ENCODE results near the gene MB.
A peak's percentile ranks its signal among the peaks of the same experiment; 100 is the strongest.
"Not testable (repeated sequence)": the region's sequence is repeated elsewhere in the genome, so short reads cannot be mapped to it uniquely, and the experiment has no call there.

Gene MB

DNA sequence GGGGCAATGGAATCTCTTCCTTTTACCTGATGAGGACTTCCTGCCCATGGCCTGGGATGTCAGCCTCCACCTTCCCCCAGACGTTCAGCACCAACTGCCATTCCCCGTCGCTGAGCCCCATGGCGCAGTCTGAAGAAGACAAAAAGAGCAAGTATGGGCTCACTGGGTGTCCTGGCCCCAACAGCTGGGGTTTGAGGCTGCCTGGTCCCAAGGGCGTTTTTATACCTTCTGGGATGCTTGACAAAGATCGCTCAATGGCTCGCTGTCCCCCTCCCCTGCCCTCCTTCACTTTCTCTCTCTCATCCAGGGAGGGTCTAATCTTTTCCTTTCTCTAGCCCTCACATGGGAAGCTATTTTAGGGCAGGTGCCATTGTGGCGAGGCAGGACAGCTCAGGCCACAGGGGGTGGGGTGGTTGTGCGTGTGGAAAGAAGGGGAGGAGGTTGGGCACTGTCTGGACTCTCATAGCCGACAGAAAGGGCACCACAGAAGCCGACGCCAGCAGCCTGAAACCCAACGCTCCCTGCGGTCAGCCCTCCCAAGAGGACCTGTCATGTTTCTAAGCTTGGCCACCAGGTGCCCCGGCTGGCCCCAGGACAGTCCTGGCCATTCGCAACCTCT is at the start of gene MB:
Gene MB, minus strand, starts transcription at position 193 of the 619 bp plus-strand sequence. Its CDS starts 72 bp downstream, at position 121.
- no peak for DNase-seq (ENCODE audit: low read depth, low spot score)

DNA sequence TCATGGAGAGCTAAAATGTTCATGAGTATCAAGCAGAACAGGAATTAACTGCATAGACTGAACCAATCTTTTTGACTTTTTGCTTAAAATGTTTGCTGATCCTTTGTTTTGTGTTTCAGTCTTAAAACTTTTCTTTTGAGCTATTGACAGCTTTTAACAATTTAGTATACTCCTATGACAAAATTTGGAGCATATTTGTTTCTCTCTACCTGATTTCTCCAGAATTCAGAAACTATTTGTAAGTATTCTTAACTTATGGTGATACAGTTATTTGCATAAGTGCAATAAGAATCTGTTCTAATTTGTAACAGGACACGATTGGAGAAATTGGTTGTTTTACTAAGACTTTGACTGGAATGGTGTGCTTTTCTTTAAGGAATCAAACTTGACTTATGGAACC is 49.6 kb upstream of the MB start:
- DNase-seq (ENCODE audit: low read depth, low spot score): not testable (repeated sequence)

DNA sequence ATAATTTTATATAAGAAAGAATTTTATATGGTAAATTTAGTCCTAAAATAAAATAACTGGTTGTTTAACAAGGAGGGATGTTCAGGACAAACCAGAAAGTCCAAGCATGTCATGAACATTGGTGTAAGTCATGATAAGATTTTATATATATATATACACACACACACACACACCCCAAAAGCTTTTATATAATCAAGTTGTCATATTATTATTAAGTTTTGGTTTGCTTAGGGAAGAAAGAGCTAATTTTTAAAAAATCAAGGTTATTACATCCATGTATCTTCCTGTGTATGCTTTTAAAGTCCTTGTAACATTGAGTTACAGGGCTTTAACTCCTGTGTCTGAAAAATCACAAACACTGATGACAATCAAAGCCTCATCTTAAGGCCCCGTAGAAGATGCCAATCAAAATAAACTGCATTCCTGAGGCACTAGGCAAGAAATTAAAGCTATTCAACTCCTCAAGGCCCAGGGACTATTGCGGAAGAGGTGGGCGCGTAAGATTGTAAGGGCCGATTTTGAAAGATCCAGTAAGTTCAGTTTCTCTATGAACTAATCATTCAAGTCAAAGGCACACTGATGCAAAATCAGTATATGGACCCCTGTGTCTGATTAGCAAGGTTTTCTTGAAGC is 47.9 kb upstream of the MB start:
- DNase-seq (ENCODE audit: low read depth, low spot score): no peak

DNA sequence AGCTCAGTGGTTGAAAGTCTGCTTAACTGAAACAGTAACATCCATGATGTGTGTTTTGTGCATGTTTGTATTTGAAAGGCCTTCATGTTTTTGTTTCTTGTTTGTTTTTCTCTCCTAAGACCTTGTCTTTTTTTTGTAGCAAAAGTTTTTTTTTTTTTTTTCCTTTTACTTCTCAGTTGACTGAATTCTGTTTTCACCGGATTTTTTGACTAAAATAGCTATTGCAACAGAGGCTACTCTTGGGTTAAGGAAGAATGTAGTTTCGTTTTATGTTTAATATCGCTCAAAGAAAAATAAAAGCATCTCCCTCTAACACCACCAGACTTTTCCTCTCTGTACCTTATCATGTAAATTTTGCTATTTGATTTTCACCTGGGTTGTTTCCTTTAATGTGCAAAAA is 46.2 kb upstream of the MB start:
- DNase-seq (ENCODE audit: low read depth, low spot score): no peak

DNA sequence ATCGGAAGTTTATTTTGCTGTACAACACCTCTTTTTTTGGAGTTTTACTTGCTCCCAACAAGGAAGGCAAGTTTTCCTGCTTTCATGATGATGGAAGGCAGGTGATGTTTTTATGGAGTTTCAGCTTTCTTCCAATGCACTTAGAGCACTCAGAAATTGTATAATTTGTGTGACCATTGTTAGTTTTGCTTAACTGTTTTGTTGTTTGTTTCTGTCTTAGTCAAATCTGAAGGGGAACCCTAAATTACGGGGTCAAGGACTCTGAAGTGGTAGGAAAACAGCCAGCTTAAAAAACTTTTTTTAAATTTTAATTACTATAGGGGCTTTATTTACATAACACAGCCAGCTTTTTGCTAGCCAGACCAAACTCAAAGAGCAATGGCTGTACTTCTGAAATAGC is 45.8 kb upstream of the MB start:
- no peak for DNase-seq (ENCODE audit: low read depth, low spot score)

DNA sequence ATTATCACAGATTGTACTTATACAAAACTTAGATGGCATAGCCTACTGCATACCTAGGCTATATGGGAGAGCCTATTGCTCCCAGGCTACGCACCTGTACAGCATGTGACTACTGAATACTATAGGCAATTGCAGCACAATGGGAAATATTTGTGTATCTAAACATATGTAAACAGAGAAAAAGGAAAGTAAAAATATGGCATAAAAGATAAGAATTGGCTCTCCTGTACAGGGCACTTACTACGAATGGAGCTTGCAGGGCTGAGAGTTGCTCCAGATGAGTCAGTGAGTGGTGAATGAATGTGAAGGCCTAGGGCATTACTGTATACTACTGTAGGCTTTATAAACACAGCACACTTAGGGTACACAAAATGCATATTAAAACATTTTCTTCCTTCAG is 44.3 kb upstream of the MB start:
- no peak for DNase-seq (ENCODE audit: low read depth, low spot score)

DNA sequence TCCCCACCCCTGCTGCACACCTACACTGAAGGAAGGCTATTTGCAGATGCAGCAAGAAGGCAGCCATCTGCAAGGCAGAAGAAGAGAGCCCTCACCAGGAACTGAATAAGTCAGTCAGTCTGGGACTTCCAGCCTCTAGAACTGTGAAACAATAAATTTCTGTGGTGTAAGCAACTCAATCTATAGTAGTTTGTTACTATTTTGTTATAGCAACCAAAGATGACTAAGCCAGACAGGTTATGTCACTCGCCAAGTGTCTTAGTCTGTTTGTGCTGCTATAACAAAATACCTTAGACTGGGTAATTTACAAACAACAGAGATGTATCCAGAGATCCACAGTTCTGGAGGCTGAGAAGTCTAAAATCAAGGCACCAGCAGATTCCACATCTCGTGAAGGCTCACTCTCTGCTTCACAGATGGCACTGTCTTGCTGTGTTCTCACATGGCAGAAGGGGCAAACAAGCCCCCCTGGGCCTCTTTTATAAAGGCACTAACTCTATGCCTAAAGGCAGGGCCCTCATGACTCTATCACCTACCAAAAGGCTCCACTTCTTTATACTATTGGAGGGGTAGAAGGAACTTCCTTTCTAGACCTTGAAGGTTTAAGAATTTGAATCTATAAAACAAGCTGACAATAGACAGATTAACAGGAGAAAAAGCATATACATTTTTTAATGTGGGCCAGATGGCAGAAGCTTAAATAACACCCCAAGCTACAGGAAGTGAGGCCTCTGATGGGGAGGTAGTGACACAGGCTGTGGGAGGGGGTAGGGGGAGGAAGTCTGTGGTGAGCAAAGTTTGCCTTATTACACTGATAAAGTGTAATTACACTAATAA is 43.4 kb upstream of the MB start:
- no peak for DNase-seq (ENCODE audit: low read depth, low spot score)

DNA sequence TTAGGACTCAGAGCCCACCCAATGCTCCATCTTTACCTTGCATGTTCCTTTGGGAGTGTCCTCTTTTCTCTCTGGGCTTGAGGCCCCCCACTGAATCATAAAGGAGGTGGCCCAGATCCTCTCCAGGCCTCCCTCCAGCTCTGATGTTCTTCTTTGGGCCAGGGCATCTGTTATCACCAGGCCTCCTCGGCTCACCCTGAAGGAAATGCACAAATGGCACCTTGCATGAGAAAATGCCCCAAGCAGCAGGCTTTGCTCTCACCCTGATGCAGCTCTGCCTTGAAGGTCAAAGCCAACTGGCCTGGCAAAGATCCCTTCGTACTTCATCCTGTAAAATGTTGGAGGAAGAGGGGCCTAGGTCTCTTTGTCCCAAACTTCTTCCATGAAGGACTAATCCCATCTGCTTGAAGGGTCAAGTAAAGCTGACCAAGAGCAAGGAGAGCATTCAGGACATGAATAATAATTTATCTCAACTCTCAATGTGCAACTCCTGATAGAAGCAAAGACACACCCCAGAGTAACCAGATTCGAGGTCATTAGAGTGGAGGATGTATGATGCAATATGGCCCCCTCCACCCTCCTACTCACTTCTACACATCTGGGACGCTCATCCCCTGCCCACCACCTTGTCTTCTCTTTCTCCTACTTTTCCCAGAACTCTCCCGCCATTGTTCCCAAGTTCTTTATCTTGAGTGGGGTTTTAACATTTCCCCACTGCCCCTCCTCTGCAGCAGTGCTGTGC is 40.6 kb upstream of the MB start:
- DNase-seq (ENCODE audit: low read depth, low spot score): no peak

DNA sequence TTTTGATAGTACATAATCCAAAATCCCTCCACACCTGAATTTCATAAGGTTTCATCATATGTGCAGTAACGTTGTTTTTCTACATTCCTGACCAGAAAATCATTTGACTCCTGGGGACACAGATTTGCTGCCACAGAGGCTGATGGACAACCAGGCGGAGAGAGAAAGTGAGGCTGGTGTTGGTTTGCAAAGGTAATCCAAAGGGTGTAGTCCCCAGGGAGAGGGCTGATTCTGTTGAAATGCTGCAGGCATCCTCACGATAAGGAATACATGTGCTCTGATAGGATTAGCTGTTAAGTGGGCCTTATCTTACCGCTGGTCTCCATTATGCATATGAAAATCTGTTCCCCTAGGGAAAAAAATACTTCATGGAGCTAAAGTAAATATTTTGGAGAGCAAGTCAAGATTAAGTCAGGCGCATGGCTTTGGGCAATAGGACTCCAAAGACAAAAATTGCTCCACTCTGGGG is 39.2 kb upstream of the MB start:
- DNase-seq (ENCODE audit: low read depth, low spot score): no peak

DNA sequence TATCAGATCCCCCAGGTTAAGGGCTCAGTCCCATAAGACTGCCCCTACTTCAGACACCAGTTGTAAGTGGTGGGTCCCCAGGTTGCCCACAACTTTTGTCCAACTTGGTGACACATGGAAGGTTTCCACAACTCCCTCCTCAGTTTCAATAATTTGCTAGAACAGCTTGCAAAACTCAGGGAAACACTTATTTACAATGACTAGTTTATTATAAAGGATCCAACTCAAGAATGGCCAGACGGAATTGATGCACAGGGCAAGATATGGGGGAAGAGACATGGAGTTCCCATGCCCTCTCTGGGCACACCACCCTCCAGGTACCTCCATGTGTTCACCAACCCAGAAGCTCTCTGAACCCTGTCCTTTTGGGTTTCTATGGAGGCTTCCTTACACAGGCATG is 36.7 kb upstream of the MB start:
- DNase-seq (ENCODE audit: low read depth, low spot score): no peak

DNA sequence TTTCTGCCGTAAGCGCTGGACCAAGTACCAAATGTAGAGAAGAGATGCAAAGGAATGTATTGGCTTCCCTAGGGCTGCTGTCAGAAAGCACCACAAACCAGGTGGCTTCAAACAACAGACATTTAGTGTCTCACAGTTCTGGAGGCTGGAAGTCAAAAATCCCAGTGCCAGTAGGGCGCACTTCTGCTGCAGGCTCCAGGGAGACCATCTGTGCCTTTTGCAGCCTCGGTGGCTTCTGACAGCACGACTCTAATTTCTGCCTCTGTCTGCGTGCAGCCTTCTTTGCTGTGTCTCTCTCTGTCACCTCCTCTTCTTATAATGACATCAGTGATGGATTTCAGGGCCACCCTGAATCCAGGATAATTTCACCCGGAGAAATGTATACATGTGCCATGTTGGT is 34.0 kb upstream of the MB start:
- DNase-seq (ENCODE audit: low read depth, low spot score): no peak

DNA sequence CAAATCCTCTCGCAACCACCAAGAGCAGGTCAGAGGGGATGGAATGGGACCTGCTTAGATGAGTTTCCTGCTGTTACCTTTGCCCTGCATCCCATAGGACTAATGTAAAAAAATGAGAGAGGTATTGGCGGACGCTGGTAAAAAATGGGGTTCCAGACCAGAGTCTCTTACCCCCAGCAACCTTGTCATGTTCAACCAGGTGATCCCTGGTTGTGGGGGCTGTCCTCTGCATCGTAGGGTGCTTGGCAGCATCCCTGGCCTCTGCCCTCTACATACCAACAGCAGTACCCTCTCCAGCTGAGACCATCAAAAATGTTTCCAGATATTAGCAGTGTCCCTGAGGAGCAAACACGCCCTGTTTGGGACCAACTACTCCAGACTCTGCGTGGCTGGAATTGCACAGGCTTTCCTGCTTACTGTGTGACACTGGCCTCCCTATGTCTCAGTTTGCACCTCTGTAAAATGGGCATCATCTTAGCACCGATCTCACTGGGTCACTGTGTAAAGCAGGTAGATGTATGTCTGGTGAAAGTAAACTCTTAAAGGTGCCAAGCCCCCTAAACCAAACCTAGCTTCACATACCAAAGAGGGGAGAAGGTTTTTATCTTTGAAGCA is 32.6 kb upstream of the MB start:
- DNase-seq (ENCODE audit: low read depth, low spot score): no peak

DNA sequence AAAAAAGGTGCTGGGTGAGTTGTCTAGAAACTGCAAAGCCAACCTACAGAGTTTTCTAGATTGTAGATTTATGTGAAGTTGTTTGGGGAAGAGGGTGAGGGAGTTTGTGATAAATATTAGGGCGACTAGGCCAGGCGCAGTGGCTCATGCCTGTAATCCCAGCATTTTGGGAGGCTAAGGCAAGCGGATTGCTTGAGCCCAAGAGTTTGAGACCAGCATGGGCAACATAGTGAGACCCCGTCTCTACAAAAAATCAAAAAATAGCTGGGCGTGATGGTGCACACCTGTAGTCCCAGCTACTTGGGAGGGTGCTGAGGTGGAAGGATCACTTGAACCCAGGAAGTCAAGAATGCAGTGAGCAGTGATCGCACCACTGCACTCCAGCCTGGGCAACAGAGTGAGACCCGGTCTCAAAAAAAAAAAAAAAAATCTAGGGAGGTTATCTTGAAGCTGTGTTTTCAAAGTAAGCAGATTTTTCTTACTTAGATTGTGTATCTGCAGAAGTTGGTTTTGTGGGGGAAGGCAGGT is 32.0 kb upstream of the MB start:
- DNase-seq (ENCODE audit: low read depth, low spot score): no peak

DNA sequence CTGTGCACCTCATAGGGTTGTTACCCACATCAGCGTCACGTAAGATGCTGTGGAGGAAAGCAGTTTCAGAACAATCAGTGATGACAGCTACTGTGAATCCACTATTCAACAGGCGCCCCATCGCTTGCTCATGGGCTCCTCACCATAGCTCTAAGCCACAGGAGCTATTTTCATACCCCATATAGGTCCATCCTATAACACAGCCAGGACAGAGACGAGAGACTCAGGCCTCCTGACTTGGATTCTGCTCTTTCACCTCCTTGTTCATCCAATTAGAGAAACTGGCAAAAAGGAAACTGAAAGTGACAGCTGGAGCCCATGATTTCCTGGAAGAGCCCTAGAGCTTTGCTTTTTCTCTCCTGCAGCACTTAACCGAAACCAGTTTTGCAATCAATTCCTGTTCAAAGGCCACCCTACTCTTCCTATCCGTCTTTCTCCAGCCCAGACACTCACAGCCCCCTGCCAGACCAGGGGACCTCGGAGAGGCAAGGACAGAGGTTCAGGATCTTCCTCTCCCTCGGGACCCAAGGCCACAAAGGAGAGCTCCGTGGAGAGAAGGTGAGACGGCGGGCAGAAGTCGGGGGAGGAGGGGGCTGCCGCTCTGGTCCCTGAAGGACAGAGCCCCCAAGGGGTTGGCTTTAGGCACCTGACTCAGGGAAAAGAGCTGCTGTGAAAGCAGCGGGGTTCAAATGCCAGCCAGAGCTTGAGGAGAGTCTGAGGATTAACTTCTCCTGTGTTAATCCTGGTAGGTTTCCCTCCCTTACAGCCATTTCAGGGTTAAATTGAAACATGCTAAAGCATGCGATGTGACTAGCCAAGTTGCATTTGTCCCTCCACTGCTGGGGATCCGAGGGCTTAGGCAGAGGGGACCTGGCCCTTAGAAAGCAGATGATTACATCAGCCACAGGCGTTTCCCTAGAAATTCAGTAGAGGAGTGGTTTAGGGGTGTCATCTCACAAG is 31.2 kb upstream of the MB start, which contains the start of gene APOL6:
Gene APOL6, plus strand, starts transcription at position 381 of the 960 bp plus-strand sequence. CDS start 7,980 bp downstream, outside the sequence.
- DNase-seq (ENCODE audit: low read depth, low spot score): peak; percentile 50

DNA sequence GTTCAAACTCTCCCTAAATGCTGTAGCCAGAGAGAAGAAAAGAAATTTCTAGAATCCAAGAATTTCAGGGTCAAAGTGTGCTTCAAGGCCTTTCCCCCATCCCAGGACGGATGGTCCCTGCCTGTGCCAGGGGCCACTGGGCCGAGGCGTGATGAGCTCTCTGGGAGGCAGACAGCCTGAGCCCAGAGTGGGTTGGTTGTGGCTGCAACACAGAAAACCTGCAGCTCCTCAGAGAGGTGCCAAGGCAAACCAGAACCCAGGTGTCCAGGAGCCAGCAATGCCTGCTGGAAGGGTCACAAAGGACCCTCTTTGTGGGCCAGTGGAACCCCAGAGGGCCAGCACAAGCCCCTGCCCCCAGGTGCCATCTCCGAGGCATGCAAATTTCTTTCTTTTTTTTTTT is 28.5 kb upstream of the MB start:
- DNase-seq (ENCODE audit: low read depth, low spot score): no peak

DNA sequence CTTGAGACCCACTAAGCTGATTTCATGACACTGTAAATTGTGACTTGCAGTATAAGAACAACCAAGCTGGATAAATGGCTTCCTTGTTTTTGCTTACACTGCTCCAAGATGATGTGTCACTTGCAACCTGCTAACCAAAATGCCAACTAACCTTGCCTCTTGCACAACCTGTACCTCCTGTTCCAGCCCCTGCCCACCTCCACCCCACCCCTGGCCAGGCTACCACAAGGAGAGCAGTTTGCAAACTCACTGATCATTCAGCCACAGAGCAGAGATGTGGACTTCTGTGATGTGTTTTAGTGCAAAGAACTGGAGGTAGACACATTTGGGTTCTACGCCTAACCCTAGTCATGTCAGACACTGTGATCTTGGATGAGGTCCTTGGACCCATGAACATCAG is 26.9 kb upstream of the MB start:
- no peak for DNase-seq (ENCODE audit: low read depth, low spot score)

DNA sequence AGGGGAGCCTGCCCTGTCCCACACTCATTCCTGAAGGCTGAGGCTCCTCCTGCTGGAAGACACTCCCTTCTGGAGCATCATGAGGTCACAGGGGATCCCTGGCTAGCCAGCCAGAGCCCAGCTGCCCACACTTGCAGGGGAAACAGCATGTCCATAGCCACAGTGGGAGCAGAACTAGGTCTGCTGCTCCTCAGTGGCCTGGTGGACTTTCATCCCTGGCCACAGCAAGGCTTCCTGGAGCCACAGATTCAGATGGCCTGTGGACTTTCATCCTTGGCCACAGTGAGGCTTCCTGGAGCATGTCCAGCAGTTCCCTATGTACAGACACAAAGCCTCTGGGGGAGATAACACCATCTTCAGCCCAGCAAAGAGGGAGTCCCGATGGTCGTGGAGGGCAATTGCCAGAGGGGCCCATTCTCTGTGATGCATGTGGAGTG is 25.2 kb upstream of the MB start:
- DNase-seq (ENCODE audit: low read depth, low spot score): no peak

DNA sequence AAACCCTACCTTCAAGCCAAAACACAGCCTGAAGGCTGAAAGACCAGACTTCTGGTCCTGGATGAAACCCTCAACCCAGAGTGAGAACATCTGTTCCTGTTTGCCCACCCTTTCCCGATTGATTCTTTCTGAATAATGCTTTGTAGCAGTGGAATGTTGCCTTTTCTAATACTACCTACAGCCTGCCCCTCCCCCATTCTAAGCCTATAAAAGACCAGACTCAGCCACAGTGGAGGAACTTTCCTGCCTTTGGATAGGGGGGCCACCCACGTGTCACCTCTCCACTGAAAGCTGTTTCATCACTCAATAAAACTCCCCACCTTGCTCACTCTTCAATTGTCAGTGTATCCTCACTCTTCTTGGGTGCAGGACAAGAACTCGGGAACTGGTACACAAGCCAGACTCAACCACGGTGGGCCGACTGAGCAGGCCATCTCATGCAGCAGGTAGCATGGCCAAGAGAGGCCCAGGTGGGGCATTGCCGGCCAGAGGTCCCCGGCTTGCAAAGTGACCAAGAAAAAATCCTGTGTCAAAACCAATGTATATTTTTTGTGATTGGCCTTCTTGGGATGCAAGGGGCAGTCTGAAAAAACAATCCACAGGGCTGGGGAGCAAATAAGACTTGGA is 24.5 kb upstream of the MB start:
- no peak for DNase-seq (ENCODE audit: low read depth, low spot score)

DNA sequence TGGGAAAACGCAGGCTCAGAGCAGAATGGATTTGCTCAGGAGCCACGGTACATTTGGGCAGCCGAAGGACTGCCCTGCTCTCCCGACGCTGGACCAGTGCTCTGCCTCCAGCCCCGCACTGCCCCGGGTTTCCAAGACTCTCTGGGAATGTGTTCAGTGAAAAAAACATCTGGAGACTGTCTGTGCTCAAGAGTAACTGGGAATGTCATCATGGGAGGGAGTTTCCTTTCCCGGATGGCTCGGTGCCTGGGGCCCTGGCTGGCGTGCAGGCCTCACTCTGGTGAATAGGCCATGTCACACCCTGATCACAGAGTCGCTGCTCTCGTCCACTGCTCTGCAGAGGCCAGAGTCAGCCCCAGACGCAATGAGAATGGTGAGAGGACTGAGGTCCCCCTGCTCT is 21.3 kb upstream of the MB start:
- peak; percentile 86 for DNase-seq (ENCODE audit: low read depth, low spot score)

DNA sequence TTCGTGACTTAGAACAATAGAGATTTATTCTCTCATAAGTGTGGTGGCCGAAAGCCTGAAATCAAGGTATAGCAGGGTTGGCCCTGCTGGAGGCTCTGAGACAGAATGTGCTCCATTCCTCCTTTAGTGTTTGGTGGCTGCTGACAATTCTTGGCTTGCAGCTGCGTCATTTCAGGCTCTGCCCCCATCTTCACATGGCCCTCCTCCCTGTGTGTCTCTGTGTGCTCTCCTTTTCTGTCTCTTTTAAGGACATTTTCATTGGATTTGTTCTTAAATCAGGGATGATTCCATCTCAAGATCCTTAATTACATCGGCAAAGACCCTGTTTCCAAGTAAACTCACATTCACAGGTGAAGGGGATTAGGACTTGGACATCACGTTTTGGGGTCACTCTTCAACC is 20.9 kb upstream of the MB start:
- DNase-seq (ENCODE audit: low read depth, low spot score): no peak

All from ELF-1 (cell line).